Cardiac fibroblast (primary cell): Measurements from ENCODE around the gene MCU.
"Not testable (repeated sequence)": the region's sequence is repeated elsewhere in the genome, so short reads cannot be mapped to it uniquely, and the experiment has no call there.

ENCODE experiments used
- DNase-seq, 2 donors: peaks; one replicate each; pipeline versions ENCODE4 v3.0.0 to v3.0.0-alpha.2; 2010; ENCODE audit warnings: low read depth in 2 of 2
- H3K4me3 ChIP-seq, 2 donors: replicated peaks in 1 of 2; 1 replicate in 1 of 2; 2 replicates in 1 of 2; pipeline ENCODE4 v1.5.1; 2011; ENCODE audit warnings: low read depth in 2 of 2, low read length in 2 of 2, mild to moderate bottlenecking in 2 of 2, moderate library complexity in 1 of 2
- CTCF ChIP-seq: IDR thresholded peaks from one replicate; pipeline ENCODE4 v1.5.1; 2011; ENCODE audit warnings: low read depth, mild to moderate bottlenecking, low read length, inconsistent platforms

Gene MCU

GRCh38 chr10:72692744-72692993, 726 bp downstream of the MCU start:
- no peak for DNase-seq
- H3K4me3 ChIP-seq: peak overlapping the region; percentile 88 to 96
- TF ChIP-seq CTCF: no peak

- H3K4me3 ChIP-seq: peak overlapping the region; percentile 88 to 96
- peak in 1 of 2 donors; percentile 38 for DNase-seq
- TF ChIP-seq CTCF: no peak
These were observed 1.2 kb downstream of the MCU start for GRCh38 chr10:72692994-72693781.

GRCh38 chr10:72694476-72695369, 2.8 kb downstream of the MCU start:
- DNase-seq: peak; percentile 68 to 78
- no peak overlapping the region for H3K4me3 ChIP-seq
- peak; percentile 46 for TF ChIP-seq CTCF

- no peak for DNase-seq
- H3K4me3 ChIP-seq: no peak overlapping the region
- no peak for TF ChIP-seq CTCF
These were observed 3.6 kb downstream of the MCU start for GRCh38 chr10:72695496-72695895.

- no peak overlapping the region for H3K4me3 ChIP-seq
- TF ChIP-seq CTCF: no peak
- peak; percentile 44 to 52 for DNase-seq
These were observed 5.8 kb downstream of the MCU start for GRCh38 chr10:72697716-72698115.

- H3K4me3 ChIP-seq, DNase-seq: not testable (repeated sequence)
These were observed 10.5 kb downstream of the MCU start for GRCh38 chr10:72702465-72702864.

GRCh38 chr10:72702868-72703581, 11.1 kb downstream of the MCU start:
- no peak for TF ChIP-seq CTCF
- H3K4me3 ChIP-seq: no peak overlapping the region
- DNase-seq: peak; percentile 71 to 84
